RCC 7860 (cell line): ENCODE results near the gene CLRN3.
A peak's percentile ranks its signal among the peaks of the same experiment; 100 is the strongest.

Source experiments
- DNase-seq: peaks from one replicate; pipeline ENCODE4 v3.0.0-alpha.2; 2015; ENCODE audit warnings: low spot score
- FAIRE-seq: peaks from 2 replicates; lab custom pipeline; 2012; peaks lifted over from hg19 to GRCh38; lab: Jason Lieb, UNC

The CLRN3 gene

GRCh38 chr10:127919418-127920271 lies 26.9 kb upstream of the CLRN3 start:
- DNase-seq (peak; percentile 81), FAIRE-seq (peak; percentile 89)

- FAIRE-seq, result no peak
- DNase-seq, result no peak
Observed at GRCh38 chr10:127918572-127918971, 25.8 kb upstream of the CLRN3 start.

DNA sequence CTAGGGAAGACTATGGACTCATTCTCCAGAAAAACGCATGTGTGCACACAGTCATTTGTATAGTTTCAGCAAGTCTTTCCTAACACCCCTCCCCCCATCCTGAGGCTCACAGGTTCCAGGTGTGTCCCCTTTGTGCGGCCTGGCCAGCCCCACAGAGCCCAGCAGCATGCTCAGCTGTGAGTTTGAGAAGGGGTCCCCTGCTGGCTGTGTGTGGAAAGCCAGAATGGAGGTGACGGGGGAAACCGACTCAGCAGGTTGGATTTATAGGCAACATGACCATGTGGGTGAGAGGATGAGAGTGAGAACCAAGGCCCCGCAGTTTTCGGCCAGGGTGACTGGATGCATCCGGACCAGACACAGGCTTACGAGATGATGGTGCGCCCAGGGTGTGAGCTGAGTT lies 24.1 kb upstream of the CLRN3 start:
- FAIRE-seq (no peak), DNase-seq (no peak)

DNA sequence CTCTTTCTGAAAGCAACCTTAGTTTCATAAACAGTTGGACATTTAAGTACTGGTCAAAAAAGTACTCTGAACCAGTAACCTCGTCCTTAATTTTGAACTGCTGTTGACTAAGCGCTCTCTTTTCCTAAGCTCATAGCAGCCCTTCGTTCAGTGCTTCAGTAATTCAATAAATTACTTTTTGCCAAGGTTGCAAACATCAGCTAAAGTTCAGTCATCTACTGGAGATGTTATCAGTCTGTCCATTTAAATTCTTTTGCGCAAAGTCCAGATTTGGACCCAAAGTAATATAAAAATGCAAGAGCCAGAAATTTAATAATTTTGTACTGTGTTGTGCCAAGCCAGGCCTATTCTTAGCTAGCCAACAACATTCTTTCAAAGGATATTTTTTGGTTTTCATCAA lies 22.6 kb upstream of the CLRN3 start:
- no peak for FAIRE-seq

DNA sequence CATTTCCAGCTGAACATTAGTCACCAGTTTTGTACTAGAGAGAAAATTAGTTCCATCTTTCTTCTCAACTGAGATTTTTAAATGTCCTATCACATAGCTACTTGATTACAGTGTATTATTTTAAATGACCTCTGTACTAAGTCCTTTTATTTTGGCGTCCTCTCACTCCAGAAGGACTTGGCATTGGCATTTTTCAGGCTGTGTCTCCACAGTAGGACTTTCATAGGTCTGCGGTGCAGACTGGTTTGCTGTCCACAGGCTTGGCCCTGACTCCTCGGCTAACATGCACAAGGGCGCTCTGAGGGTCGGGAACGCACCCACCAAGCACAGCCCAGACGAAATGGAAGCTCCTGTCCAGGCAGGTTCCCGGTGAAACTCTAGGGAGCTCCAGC lies 20.6 kb upstream of the CLRN3 start:
- no peak for FAIRE-seq

More for the DNA sequence above, 22.6 kb upstream of the CLRN3 start:
- no peak for DNase-seq

GRCh38 chr10:127912607-127913367 lies 20.0 kb upstream of the CLRN3 start:
- no peak for FAIRE-seq

More for the DNA sequence above, 20.6 kb upstream of the CLRN3 start:
- DNase-seq, result no peak

DNA sequence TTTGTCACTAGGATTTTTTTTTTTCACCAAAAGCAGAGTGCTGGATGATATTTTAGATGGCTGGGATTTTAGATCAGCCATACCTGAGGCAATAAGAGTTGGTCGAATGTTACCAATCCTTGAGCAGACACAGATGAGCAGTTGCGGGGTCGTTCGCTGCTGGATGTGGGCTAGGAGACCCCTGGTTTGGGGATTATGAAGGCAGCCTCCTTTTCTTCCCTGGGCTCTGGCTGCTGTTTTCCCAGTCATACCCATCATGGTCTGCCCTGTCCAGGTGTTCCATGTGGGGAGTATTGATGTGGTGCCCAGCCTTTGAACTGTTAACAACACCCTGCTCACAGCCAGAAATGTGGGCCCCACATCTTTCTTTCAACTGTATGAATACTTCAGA lies 19.1 kb upstream of the CLRN3 start:
- DNase-seq, result no peak
- FAIRE-seq, result no peak

More at GRCh38 chr10:127912607-127913367, 20.0 kb upstream of the CLRN3 start:
- no peak for DNase-seq

GRCh38 chr10:127911218-127911866 lies 18.6 kb upstream of the CLRN3 start:
- DNase-seq, result peak; percentile 17
- FAIRE-seq, result peak; percentile 60

GRCh38 chr10:127910464-127910770 lies 17.7 kb upstream of the CLRN3 start:
- peak; percentile 52 for FAIRE-seq
- no peak for DNase-seq

DNA sequence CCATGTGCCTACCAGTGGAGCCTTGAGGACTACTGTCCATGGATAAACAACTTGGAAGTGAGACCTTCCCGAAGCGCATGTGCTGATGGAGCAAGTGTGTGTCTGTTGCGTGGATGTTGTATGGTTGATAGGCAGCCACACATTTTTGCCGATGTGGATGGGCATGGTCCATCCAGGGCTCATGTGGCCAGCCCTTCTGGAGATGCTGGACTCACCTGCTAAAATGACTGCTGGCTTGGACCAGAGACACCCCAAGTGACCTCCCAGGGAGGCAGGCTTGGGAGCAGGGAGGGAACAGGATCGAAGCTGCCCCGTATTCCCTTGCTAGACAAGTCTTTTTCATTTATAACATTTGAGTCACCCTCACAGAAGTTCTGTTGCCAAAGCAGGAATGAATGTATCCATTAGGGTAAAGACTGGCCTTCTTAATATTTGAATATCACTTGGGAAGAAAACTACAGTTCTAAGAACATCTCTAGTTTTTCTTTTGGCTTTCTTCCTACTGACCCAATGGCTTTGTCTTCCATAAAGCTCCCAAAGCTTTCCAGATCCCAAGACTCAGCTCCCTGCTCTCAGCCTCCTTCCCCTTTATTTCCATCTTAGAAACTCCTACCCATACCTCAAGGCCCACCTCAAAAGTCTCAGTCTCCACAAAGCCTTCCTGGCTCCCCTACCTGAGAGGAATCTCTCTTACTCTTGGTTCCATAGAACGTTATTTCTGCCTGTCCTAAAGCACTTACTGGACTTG lies 17.1 kb upstream of the CLRN3 start:
- no peak for FAIRE-seq
- no peak for DNase-seq

DNA sequence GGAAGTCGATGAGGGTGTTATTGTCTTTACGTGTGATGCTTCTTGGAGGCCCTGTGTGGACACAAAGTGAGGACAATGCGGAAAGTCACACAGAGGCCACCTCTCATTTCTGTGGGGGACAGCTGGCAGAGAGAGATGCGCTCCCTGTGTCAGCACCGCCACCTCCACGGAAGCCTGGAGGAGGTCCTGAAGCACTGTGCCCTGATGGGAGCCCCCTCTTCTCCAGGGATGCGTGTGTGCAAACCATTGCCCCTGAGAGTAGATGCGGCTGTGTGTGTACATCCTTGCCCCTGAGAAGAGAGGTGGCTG lies 16.2 kb upstream of the CLRN3 start:
- FAIRE-seq (no peak), DNase-seq (no peak)

- peak; percentile 96 for FAIRE-seq
- peak; percentile 98 for DNase-seq
Observed at GRCh38 chr10:127908106-127908958, 15.6 kb upstream of the CLRN3 start.

DNA sequence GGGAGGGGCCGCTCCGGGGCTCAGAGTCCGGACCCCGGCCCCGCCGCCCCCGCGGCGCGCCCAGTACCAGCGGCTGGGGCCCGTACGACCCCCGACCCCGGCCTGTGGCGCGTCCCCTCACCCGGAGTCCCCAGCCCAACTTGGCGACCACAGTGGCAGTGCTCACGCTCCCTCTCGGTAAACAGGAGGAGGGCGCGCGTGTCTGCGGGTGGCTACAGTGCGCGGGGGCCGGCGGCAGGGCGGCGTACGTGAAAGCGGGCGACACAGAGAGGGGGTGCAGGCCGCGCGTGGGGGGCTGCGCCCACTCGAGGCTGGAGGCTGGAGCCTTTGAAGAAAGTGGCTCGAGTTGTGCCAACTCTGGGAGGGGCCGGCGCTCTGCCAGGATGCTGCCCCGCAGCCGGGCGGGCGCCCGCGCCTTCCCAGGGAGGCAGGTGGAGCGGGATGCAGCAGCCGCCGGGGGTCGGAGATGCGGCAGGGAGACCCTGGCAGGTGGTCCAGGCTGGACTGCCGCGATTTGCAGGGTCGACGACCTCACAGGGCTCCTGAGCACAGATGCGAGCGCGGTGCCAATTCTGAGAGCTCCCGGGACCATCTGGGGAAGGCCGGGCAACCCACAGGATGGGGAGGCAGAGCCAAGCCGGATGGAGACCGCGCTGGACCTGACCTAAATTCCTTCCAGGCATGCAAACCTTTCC lies 14.8 kb upstream of the CLRN3 start:
- DNase-seq (no peak), FAIRE-seq (no peak)

DNA sequence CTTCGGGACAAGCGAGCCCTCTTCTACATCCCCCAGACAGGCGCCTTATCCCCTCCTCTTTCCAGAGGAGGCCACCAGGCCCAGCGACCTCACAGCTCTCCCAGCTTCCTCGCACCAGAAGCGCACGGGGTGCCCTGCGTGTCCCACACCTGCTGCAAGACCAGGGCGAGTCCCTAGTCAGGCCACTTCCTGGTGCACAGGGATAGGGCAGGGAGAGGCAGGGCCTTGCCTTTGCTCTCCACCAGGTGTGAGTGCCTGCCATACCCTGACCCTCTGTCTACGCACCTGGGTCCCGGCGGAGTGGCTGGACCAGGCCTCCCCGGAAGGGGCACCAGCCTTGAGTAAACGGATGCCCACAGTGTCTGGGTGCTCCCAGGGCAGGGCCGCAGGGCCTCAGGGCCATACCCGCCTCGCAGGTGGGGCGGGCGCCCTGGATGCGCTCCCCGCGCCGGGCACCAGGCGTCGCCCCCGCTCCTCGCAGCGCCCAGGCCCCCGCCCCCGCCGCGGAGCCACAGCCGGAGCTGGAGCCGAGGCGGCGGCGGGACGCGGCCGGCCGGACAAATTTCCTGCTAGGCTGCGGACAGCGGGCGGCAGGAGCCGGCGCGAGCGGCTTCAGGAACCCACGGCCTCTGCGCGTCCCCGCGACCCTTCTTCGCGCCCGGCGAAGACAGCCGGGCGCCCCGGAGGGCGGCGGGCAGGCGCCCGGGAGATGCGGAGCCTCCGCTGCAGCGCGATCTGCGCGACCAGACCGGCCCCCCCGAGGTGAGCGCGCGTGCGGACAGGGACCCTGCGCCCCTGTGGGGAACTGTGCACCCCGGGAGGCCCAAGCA lies 14.0 kb upstream of the CLRN3 start, which contains the start of gene PTPRE:
PTPRE (plus strand) TSS at position 556 of the 830 bp plus-strand sequence. CDS start 133,779 bp downstream, outside the sequence.
- FAIRE-seq (no peak), DNase-seq (peak; percentile 62)

DNA sequence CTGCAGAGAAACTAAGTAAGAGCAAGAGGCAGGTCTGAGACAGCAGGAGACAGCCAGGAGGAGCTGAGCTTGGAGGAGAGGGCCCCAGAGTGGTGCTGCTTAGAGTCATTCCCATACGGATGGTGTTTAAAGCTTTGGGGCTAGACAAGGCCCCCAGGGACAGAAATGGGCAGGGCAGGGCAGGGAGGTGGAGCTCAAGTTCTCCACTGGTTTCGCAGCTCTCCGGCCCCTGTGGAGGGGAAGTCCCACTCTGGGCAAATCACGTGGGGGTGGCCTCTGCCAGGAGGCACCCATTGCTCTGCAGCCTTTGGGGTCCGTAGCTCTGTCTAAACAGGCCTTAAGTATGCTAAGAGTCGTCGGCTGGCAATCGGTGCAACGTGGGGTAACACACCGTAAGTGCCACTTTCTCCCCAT lies 13.1 kb upstream of the CLRN3 start:
- FAIRE-seq (no peak), DNase-seq (no peak)

DNA sequence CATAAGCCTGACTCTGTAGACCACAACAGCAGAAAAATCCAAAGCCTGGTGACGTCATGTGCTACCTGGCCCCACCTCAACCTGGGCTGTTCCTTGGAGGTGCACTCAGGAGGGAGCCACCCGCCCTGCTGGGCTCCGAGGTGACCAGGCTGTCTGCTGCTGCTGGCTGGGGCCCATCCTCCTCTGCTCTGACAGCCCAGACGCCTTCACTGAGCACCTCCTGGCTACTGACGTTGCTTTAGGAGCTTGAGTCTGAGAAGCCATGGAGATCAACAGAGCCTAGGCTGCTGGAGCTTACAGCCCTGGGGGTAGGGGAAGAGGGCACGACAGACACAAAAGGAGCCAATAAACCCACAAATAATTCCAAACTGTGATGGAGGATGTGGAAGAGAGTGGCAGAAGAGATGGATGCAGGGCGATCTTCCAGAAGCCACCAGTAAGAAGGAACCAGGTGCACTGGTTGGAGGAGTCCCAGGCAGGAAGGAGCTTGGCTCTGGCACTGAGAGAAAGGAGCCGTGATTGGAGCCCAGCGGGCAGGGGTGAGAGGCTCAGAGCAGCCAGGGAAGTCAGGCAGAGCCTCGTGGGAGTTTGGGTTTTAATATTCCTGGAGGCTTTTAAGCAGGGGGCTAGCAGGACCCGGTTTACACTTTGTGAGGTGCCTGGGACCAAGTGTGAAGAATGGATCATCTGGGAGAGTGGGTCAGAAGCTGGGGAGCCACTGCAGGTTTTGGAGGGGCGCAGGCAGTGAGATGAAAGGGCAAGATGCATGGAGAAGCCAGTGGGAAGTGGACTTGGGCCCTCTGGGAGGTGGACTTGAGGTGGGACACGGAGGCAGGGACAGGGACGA lies 12.5 kb upstream of the CLRN3 start:
- no peak for FAIRE-seq
- DNase-seq, result no peak

- DNase-seq (no peak), FAIRE-seq (no peak)
Observed at GRCh38 chr10:127904311-127905000, 11.7 kb upstream of the CLRN3 start.
